SU-DHL-6 (cell line): ENCODE results near the gene WDR44.

Source experiments
- CTCF ChIP-seq: fragments of 200-600 bp; sonication (generic); IDR thresholded peaks from one replicate; pipeline ENCODE4 v1.5.1; 2017; ENCODE audit warnings: antibody characterized with exemption, mild to moderate bottlenecking, low read length, moderate library complexity; ENCODE audit not compliant: insufficient read depth, poor library complexity, severe bottlenecking
- EZH2phosphoT487 ChIP-seq: fragments of 200-600 bp; sonication (generic), shearing (Covaris generic); conservative IDR thresholded peaks from 2 replicates; pipeline ENCODE4 v1.6.1; 2018; ENCODE audit warnings: mild to moderate bottlenecking, antibody characterized with exemption, low read length, moderate library complexity, mixed read lengths

DNA sequence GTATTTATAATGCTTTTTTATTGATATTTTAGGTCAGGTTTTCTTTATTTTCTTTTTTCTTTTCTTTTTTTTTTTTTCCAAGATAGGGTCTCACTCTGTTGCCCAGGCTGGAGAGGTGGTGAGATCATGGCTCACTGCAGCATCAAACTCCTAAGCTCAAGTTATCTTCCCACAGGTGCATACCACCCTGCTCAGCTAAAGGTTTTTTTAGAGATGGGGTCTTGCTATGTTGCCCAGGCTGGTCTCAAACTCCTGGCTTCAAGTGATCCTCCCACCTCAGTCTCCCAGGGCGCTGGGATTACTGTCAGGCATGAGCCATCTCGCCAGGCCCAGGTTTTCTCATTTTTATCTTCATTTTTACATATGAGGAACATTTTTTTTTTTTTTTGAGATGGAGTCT, 3.3 kb downstream of the WDR44 start:
- TF ChIP-seq CTCF (no peak), EZH2phosphoT487 (no peak)
